GM10847 (cell line): ENCODE results near the gene HNRNPAB.

Experiments
- POLR2A ChIP-seq: IDR thresholded peaks from 2 replicates; pipeline ENCODE4 v1.6.1; 2011; ENCODE audit not compliant: insufficient read length; ENCODE audit errors: extremely low read depth

The HNRNPAB gene

DNA sequence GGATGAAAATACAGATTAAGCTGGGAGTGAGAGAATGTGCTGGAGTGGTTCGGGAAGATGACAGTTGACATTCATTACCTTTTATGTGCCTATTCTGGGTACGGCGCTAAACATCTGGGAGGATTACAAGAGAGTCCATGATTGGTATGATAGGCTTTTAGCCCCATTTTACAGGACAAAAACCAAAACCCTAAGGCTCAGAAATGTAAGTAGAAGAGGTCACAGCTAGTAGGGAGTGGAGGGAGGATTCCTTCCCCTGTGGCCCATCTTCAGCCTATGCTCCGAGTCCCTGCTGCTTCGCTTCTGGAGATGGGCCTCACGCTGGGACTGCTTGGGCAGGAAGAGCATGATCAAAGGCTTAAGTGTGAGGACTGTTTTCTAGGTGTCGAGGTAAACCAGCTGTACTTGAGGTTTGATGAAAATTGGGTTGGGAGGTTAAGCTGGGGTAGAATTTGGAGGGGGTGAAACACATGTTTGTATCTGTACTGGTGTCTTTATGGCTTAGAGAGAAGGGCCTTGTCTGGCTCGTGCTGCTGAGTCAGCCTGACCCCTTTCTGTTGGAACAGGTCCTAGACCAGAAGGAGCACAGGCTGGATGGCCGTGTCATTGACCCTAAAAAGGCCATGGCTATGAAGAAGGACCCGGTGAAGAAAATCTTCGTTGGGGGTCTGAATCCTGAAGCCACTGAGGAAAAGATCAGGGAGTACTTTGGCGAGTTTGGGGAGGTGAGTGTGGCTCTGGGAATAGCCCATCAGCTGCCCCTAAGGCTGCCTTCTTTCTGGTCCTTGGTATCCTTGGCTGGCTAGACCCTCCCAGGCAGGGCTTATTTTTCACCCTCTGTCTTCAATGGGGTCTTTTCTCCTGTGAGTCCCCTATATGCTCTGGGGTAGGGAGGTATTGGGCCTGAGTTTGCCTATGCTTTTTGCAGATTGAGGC, 2.1 kb downstream of the HNRNPAB start:
- TF ChIP-seq POLR2A, result no peak

DNA sequence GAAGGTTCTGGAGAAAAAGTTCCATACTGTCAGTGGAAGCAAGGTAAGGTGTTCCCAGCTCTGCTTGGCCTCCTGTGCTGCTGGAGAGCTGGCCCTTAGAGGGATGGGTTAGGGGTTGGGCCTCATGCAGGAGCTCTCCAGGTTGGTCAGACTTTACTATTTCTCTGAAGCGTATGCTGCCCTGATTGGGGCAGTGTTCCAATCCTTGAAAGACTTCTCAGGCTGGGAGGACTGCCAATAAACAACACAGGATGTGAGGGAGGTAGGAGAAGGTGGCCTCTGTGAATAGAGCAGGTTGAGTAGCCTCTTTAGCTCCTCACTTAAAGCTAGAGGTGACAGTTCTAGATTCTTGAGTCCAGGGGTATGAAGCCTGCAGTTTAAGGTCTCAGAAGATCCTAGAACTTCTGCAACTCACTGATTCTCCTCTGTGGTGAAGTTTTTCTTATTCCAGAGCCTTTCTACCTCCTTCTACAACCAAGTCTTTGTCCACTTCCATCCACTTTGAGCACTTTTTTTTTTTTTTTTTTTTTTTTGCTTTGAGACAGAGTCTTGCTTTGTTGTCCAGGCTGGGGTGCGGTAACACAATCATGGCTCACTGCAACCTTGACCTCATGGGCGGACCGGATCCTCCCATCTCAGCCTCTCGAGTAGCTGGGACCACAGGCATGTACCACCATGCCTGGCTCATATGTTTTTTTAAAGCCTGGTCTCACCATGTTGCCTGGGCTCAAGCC, 3.0 kb downstream of the HNRNPAB start:
- no peak for TF ChIP-seq POLR2A

DNA sequence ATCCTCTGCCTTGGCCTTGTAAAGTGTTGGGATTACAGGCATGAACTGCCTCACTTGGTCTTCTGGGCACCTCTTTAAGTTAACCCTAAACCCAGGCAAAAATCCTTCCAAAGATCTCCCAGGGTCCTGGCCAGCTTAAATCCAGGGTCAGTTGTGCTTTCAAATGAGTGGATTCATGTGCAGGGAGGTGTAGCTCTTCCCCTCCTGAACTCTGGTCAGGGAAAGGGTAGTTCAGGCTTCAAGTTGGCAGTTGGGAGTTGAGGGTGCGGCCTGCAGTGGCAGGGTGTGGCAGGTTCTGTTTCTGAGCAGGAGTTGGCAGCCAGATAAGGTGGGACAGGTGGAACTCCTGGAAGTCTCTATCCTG, 3.6 kb downstream of the HNRNPAB start:
- no peak for TF ChIP-seq POLR2A

DNA sequence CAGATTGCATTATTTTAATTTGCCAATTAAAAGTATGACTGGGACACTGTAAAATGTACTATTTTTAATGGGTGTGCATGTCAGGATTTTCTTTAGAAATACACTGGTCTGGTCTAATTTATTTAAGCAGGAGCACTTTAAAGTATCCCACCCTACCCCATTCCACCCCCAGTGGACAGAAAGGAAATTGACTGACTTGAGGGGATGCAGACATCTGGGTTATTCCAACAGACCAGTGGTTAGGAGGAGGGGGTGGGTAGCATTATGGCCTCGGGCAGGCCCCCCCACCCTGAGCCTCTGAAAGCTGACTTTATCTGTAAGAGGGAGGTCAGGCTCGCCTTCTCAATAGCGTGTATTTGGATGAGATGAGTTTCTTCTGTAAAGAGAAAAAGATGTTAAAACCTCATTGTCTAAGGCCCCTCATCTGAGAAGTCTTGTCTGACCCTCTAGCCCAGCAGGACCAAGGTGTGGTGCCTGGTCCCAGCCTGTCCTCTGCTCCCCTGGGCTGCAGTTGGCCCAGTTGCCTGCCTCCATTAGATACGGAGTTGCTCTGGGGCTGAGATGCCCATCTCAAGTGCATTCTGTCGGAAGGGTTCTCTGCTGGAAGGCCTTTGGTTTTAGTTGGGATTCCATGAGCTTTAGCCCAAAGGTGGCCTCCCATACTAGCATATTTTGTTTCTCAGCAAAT, 4.4 kb downstream of the HNRNPAB start:
- TF ChIP-seq POLR2A, result peak; percentile 6

DNA sequence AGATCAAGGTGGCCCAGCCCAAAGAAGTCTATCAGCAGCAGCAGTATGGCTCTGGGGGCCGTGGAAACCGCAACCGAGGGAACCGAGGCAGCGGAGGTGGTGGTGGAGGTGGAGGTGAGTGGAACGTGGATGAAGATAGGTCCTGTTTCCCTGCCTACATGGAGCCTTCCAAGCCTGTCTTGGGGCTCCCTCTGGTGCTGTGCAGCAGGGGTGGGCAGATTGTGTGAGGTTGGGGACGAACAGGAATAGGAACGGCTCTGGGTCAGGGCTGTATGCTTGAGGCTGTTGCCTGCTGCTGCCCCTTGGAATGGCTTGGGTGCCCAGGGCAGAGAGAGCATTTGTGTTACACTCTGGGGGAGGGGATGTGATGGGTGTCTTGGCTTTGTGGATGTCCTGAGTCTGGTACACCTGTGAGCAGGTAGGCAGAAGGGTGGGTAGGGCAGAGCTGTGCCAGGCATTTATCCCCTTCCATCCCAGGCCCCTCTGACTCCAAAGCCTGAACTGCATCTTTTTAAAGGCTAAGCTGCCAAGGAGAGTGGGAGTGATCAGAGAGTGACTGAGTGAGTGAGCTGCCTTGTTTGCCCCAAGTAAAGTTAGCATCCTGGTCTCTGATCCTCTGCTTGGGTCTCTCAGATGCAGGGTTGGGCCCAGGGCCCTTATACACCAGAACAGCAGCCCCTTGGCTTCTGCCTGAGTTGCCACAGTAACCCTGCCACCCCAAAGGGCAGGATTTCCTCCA, 5.2 kb downstream of the HNRNPAB start:
- TF ChIP-seq POLR2A, result peak; percentile 7

DNA sequence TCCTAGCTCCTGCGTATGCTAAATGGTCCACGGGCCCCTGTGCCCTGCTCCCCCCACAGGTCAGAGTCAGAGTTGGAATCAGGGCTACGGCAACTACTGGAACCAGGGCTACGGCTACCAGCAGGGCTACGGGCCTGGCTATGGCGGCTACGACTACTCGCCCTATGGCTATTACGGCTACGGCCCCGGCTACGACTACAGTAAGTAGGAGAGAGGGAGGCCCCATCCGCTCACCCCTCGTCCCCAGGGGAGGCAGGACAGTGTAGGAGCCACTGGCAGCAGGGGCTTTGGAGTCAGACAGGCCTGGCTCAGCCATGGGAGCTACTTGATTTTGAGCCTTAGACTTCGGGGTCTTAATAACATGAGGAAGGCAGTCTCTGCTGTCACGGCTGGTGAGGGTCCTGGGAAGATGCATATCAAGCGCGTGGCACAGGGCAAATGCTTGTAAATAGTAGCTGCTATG, 5.8 kb downstream of the HNRNPAB start:
- peak; percentile 16 for TF ChIP-seq POLR2A

DNA sequence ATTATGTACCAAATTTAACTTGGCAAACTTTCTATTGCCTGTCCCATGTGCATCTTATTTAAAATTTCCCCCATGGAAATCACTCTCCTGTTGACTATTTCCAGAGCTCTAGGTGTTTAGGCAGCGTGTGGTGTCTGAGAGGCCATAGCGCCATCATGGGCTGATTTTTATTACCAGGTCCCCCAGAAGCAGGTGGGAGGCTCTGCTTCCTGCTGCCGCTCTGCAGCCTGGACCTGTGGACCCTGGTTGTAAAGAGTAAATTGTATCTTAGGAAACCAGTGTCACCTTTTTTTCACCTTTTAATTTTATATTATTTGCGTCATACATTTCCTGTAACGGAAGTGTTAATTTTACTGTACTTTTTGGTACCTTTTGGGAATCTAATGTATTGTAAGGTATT, 6.4 kb downstream of the HNRNPAB start:
- TF ChIP-seq POLR2A, result no peak

DNA sequence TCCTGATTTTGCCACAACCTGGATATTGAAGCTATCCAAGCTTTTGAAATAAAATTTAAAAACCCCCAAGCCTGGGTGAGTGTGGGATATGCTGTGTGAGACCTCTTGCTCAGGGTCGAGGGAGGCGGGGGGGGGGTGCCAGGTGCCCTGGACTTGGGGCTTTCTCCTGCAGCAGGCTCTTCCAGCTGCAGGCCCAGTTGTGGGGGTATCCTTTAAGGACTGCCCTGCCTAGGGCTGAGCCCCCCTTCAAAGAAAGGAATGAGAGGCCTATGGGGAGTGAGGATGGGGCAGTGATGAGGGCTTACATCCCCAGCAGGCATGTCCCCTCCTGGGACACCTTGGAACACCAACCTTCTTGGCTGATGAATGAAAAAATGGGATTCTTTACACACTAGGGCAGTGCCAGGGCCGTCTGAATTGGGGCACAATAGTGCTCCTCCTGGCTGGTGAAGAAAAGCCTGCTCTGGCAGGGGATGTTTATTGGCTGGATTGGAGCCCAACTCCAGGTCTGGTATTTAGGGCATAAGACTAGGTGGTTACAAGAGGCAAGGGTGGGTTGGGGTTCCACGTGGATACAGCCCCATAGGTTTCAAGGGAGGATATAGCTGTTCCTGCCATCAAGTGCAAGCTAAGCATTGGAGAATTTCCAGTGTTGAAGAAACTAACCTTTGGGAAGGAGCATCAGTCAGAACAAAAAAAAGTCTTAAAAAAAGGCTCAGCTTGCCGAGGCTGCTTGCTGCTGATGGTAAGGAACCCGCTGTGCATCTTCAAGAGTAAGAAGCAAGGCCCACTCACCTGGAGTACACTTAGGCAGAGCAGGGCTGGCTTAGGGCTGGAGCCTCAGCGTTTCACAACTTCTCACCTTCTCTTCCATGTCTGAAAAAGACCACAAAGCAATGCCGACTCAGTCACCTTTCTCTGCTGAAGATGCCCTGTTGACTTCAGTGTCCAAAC, 7.0 kb downstream of the HNRNPAB start:
- no peak for TF ChIP-seq POLR2A

DNA sequence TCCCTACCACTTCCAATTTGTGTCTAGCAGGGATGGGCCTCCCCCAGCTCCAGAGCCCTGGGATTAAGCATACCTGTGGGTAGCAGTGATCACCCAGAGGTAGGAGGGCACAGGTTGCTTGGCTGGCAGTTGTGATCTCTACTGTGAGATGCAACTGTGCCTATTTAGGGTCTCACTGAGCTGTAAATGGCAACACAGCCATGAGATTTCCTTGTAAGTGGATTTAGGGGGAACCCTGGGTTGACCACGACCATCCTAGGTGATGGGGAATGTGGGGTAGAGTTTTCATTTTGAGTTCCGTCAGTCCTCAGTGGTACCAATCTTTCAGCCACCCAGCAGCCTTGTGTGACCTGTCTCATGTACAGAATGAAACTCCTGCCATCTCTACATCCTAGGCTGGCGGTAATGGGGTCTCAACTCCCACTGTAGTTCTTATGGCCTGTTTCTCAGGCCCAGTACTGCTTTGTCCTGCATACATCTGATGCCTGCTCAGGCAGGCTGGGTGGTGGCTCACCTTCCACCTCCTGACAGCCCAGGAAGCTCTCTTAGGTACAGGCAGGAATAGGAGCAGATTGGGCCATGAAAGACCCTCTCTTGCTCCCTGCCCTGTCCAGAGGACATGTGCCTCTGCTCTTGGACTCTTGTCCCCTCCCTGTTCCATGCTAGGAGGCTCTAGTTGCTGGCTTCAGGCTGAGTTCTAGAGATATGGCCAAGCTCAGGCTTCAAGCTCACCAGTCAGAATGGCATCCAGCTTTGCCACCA, 8.1 kb downstream of the HNRNPAB start:
- peak; percentile 9 for TF ChIP-seq POLR2A

DNA sequence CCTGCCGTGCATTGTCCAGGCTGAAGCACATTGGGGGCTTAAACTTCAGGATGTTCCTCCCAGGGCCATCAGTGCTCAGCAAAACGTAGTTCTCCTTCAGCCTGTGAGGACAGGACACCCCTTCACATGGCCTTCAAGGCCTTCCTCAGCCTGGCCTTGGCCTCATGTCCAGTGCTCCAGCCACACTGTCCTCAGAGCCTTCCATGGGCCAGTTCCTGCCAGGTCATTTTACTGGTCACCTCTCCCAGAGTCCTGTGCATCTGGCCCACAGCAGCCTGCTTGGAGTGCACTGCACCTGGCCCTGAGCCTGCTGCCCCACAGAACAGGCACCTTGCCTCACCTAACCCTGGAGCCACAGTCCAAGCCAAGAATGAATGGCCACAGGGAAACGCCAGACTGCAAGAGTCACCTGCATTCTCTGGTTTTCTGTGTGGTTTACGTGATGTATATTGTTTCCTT, 8.7 kb downstream of the HNRNPAB start:
- peak; percentile 6 for TF ChIP-seq POLR2A

DNA sequence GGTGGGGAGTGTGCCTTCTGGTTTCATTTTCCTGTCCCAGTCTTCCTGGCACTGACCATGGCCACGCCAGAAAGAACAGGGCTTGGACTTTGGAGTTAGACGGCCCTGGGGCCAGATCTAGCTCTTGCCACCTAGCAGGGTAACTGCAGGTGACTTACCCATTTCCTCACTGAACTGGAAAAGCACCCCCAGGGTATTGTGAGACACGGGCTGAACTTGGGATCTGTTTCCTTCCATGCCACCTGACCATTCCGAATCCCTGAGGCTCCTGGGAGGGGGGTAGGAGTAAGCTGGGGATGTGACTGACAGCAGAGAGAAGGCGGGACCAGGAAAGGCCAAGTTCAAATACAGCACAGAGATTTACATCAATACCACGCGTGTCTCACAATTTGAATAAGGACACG, 9.4 kb downstream of the HNRNPAB start:
- TF ChIP-seq POLR2A, result no peak

DNA sequence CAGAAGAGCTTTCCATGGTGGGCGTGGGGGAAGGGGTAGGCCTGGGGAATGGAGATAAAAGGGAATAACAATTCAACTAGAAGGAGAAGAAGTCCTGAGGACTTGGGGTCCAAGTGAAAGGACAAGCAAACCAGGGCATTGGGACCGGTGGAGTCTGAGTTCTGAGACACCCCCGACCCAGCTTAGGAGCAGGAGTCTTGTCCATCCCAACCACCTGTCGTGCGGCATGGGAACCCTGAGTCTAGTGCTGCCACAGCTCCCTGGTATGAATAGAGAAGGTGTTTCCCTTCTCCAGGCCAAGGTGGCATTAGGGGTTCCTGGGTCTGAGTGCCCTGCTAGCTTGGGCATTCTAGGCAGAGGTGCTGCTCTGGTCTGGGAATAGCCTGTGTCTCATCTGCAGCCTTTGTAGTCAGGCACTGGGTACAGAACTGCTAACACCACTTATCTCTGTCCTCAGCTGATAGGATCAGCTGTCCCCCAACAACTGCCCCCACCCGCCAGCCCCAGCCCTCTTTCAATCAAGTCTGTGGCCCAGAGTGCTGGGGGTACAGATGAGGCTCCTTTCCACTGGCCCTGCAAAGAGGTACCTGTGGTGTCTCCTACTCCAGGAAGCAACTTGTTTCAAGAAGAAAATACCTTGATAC, 9.9 kb downstream of the HNRNPAB start:
- no peak for TF ChIP-seq POLR2A

DNA sequence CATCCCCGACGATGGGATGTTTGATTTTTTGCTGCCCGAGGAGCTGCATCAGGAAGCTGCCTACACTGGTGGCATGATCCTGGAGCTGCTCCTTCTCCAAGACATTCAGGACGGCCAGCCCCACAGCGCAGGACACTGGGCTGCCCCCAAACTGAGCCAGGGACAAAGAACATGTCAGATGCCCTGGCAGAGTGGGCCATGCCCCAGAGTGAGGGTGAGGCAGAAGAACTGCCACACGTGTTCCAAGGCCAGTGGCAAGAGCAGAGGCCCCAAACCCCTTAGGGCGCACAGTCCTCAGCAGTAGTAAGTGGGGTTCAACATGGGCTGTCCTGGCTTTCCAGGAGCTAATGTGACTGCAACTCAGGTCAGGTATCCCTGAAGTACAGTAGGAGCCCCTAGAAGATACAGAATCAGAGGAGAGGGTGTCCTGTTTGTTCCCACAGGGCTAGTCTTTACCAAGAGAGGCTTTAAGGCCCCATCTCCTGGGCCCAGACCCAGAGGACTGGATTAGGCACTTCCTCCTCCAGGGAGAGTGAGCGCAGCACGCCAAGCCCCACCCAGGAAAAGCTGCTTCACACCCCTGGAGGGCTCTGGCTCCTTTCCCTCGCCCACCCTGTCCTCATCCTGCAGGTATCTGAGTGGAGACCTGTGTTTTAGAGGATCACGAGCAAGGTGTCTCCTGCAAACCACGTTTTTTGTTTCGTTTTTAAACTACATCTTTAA, 11.1 kb downstream of the HNRNPAB start:
- no peak for TF ChIP-seq POLR2A
